Stimulated activated naive B cell treated with anti-CD40 and anti-IgM and Interleukin-4, amounts not matched to agents 10 μg/mL and 1 μg/mL and 100 μg/mL, for 72 hours (primary cell): ENCODE results near the gene CNBD2.
A peak's percentile ranks its signal among the peaks of the same experiment; 100 is the strongest.
"Not testable (repeated sequence)": the region's sequence is repeated elsewhere in the genome, so short reads cannot be mapped to it uniquely, and the experiment has no call there.

Experiments
- ATAC-seq, 2 donors: fragments of 150-1000 bp; cut with Tn5 transposase; replicated peaks; 2 replicates each; pipeline ENCODE4 v1.10.0; 2021; ENCODE audit warnings: moderate library complexity in 1 of 2
- DNase-seq: peaks from one replicate; pipeline ENCODE4 v3.0.0; 2021
- H3K27ac Mint-ChIP-seq: one replicate; pipeline ENCODE4 v1.8.0; 2022; ENCODE audit warnings: mild to moderate bottlenecking, mixed read lengths
- H3K27me3 Mint-ChIP-seq, 2 donors: one replicate each; pipeline ENCODE4 v1.8.0; 2022; ENCODE audit warnings: mixed read lengths in 2 of 2
- H3K36me3 Mint-ChIP-seq, 2 donors: one replicate each; pipeline ENCODE4 v1.8.0; 2022; ENCODE audit warnings: mixed read lengths in 2 of 2, mild to moderate bottlenecking in 1 of 2
- H3K4me1 Mint-ChIP-seq, 2 donors: one replicate each; pipeline ENCODE4 v1.8.0; 2022; ENCODE audit warnings: mixed read lengths in 2 of 2, mild to moderate bottlenecking in 1 of 2
- H3K4me3 Mint-ChIP-seq, 2 donors: one replicate each; pipeline ENCODE4 v1.8.0; 2022; ENCODE audit warnings: mild to moderate bottlenecking in 2 of 2, mixed read lengths in 2 of 2, moderate library complexity in 1 of 2
- H3K9me3 Mint-ChIP-seq, 2 donors: one replicate each; pipeline ENCODE4 v1.8.0; 2022; ENCODE audit warnings: mixed read lengths in 2 of 2, mild to moderate bottlenecking in 1 of 2

CNBD2 gene

GRCh38 chr20:36050436-36051317 lies 82.3 kb downstream of the CNBD2 start:
- Mint-ChIP-seq H3K9me3 (no peaks in the 10 kb centered on the region), H3K27ac (peak overlapping the region; percentile 86), H3K4me1 (peaks cover 25 to 48% of the 10 kb centered on the region in 2 donors), H3K36me3 (peaks cover 11 to 24% of the 10 kb centered on the region in 2 donors), H3K27me3 (peaks cover 8 to 10% of the 10 kb centered on the region in 2 donors), H3K4me3 (peak overlapping the region; percentile 86 to 89)
- ATAC-seq = peak; percentile 97 to 98
- peak; percentile 83 for DNase-seq

- H3K27me3 Mint-ChIP-seq = peaks cover 9 to 10% of the 10 kb centered on the region in 2 donors
- DNase-seq (no peak), ATAC-seq (no peak)
- peak overlapping the region; percentile 86 to 89 for H3K4me3 Mint-ChIP-seq
- peaks cover 21 to 40% of the 10 kb centered on the region in 2 donors for H3K4me1 Mint-ChIP-seq
- peak overlapping the region; percentile 86 for H3K27ac Mint-ChIP-seq
- H3K36me3 Mint-ChIP-seq = peaks cover 11 to 19% of the 10 kb centered on the region in 2 donors
- H3K9me3 Mint-ChIP-seq = no peaks in the 10 kb centered on the region
Observed at GRCh38 chr20:36051318-36052116, 83.1 kb downstream of the CNBD2 start.

GRCh38 chr20:36052117-36052513 lies 83.7 kb downstream of the CNBD2 start:
- Mint-ChIP-seq H3K4me3 (no peak overlapping the region), H3K27ac (no peak overlapping the region), H3K27me3 (peaks cover 9 to 10% of the 10 kb centered on the region in 2 donors), H3K36me3 (peaks cover 9 to 16% of the 10 kb centered on the region in 2 donors), H3K9me3 (no peaks in the 10 kb centered on the region), H3K4me1 (peaks cover 21 to 34% of the 10 kb centered on the region in 2 donors)
- ATAC-seq (no peak), DNase-seq (no peak)

- H3K27ac Mint-ChIP-seq, H3K36me3 Mint-ChIP-seq, ATAC-seq, H3K9me3 Mint-ChIP-seq, H3K4me3 Mint-ChIP-seq, DNase-seq: not testable (repeated sequence)
- Mint-ChIP-seq H3K27me3 (peaks cover 9 to 10% of the 10 kb centered on the region in 2 donors), H3K4me1 (peaks cover 16 to 19% of the 10 kb centered on the region in 2 donors)
Observed at GRCh38 chr20:36053863-36054518, 85.6 kb downstream of the CNBD2 start.

GRCh38 chr20:36055145-36055544 lies 86.8 kb downstream of the CNBD2 start:
- Mint-ChIP-seq H3K27ac (no peak overlapping the region), H3K27me3 (peaks cover 9 to 10% of the 10 kb centered on the region in 2 donors), H3K36me3 (peaks cover 0 to under 1% of the 10 kb centered on the region in 2 donors), H3K4me3 (no peak overlapping the region), H3K9me3 (no peaks in the 10 kb centered on the region), H3K4me1 (peaks cover 16 to 18% of the 10 kb centered on the region in 2 donors)
- DNase-seq (no peak), ATAC-seq (no peak)

GRCh38 chr20:36060676-36061075 lies 92.3 kb downstream of the CNBD2 start:
- no peak overlapping the region for H3K4me3 Mint-ChIP-seq
- H3K9me3 Mint-ChIP-seq = peaks cover 0 to 4% of the 10 kb centered on the region in 2 donors
- no peaks in the 10 kb centered on the region for H3K36me3 Mint-ChIP-seq
- DNase-seq (no peak), ATAC-seq (no peak)
- H3K4me1 Mint-ChIP-seq = peaks cover 4 to 21% of the 10 kb centered on the region in 2 donors
- peaks cover under 1 to 10% of the 10 kb centered on the region in 2 donors for H3K27me3 Mint-ChIP-seq
- H3K27ac Mint-ChIP-seq = no peak overlapping the region

GRCh38 chr20:36061754-36062153 lies 93.4 kb downstream of the CNBD2 start:
- Mint-ChIP-seq H3K36me3 (no peaks in the 10 kb centered on the region), H3K27ac (no peak overlapping the region), H3K9me3 (peaks cover 0 to 4% of the 10 kb centered on the region in 2 donors), H3K4me1 (peaks cover 4 to 21% of the 10 kb centered on the region in 2 donors), H3K4me3 (no peak overlapping the region), H3K27me3 (peaks cover 0 to 12% of the 10 kb centered on the region in 2 donors)
- no peak for ATAC-seq
- no peak for DNase-seq

GRCh38 chr20:36062799-36063198 lies 94.4 kb downstream of the CNBD2 start:
- Mint-ChIP-seq H3K36me3 (no peaks in the 10 kb centered on the region), H3K4me1 (peaks cover 4 to 21% of the 10 kb centered on the region in 2 donors), H3K4me3 (no peak overlapping the region), H3K27ac (no peak overlapping the region), H3K9me3 (peaks cover 0 to 4% of the 10 kb centered on the region in 2 donors), H3K27me3 (peaks cover 0 to 12% of the 10 kb centered on the region in 2 donors)
- DNase-seq (no peak), ATAC-seq (no peak)

GRCh38 chr20:36063916-36064657 lies 95.7 kb downstream of the CNBD2 start:
- ATAC-seq (peak; percentile 12 to 44), DNase-seq (no peak)
- Mint-ChIP-seq H3K4me1 (peaks cover 4 to 21% of the 10 kb centered on the region in 2 donors), H3K9me3 (peaks cover 0 to 4% of the 10 kb centered on the region in 2 donors), H3K36me3 (no peaks in the 10 kb centered on the region), H3K27ac (peak overlapping the region; percentile 67), H3K27me3 (peaks cover 0 to 12% of the 10 kb centered on the region in 2 donors), H3K4me3 (peak overlapping the region; percentile 90 to 96)

GRCh38 chr20:36064658-36065426 lies 96.5 kb downstream of the CNBD2 start:
- peaks cover 4 to 21% of the 10 kb centered on the region in 2 donors for H3K4me1 Mint-ChIP-seq
- no peaks in the 10 kb centered on the region for H3K36me3 Mint-ChIP-seq
- H3K9me3 Mint-ChIP-seq = peaks cover 0 to 4% of the 10 kb centered on the region in 2 donors
- peak overlapping the region; percentile 90 to 96 for H3K4me3 Mint-ChIP-seq
- peak; percentile 88 for DNase-seq
- H3K27me3 Mint-ChIP-seq = peaks cover 3 to 15% of the 10 kb centered on the region in 2 donors
- ATAC-seq = peak; percentile 94 to 97
- peak overlapping the region; percentile 79 for H3K27ac Mint-ChIP-seq

- DNase-seq (no peak), ATAC-seq (no peak)
- peaks cover 5 to 17% of the 10 kb centered on the region in 2 donors for H3K27me3 Mint-ChIP-seq
- H3K36me3 Mint-ChIP-seq = no peaks in the 10 kb centered on the region
- H3K4me1 Mint-ChIP-seq = peaks cover 4 to 21% of the 10 kb centered on the region in 2 donors
- peak overlapping the region; percentile 90 to 96 for H3K4me3 Mint-ChIP-seq
- H3K9me3 Mint-ChIP-seq = peaks cover 0 to 4% of the 10 kb centered on the region in 2 donors
- peak overlapping the region; percentile 79 for H3K27ac Mint-ChIP-seq
Observed at GRCh38 chr20:36065427-36065998, 97.1 kb downstream of the CNBD2 start.

- no peak overlapping the region for H3K27ac Mint-ChIP-seq
- peaks cover 0 to 3% of the 10 kb centered on the region in 2 donors for H3K9me3 Mint-ChIP-seq
- H3K36me3 Mint-ChIP-seq = no peaks in the 10 kb centered on the region
- DNase-seq (no peak), ATAC-seq (no peak)
- H3K27me3 Mint-ChIP-seq = peaks cover 13 to 22% of the 10 kb centered on the region in 2 donors
- H3K4me3 Mint-ChIP-seq = no peak overlapping the region
- H3K4me1 Mint-ChIP-seq = peaks cover 4 to 21% of the 10 kb centered on the region in 2 donors
Observed at GRCh38 chr20:36066777-36067176, 98.4 kb downstream of the CNBD2 start.
